Measurements from ENCODE around the gene ADISSP. TPM values are rescaled to one million over a fixed set of nuclear protein-coding genes. Genes with fewer than 3 reads are reported as not detected.

Gene ADISSP
- polyA plus RNA-seq, 1 experiment: 34.3 TPM

- H3K36me3 ChIP-seq (ENCODE audit: control insufficient read depth, insufficient read depth, low read length): no peaks in the 10 kb centered on the region
- no peaks in the 10 kb centered on the region for H3K27me3 ChIP-seq (ENCODE audit: control insufficient read depth, insufficient read depth, low read length)
- ChIA-PET POLR2A (no interaction called here), CTCF (interaction anchor here (0.5 to 2.1 kb wide), 9 partner anchors 12 to 186 kb away, joined by 3 to 6 read pairs (median 3); partner anchors contain the start of genes AP5S1 and CENPB)
- TF ChIP-seq, protein P1, sequence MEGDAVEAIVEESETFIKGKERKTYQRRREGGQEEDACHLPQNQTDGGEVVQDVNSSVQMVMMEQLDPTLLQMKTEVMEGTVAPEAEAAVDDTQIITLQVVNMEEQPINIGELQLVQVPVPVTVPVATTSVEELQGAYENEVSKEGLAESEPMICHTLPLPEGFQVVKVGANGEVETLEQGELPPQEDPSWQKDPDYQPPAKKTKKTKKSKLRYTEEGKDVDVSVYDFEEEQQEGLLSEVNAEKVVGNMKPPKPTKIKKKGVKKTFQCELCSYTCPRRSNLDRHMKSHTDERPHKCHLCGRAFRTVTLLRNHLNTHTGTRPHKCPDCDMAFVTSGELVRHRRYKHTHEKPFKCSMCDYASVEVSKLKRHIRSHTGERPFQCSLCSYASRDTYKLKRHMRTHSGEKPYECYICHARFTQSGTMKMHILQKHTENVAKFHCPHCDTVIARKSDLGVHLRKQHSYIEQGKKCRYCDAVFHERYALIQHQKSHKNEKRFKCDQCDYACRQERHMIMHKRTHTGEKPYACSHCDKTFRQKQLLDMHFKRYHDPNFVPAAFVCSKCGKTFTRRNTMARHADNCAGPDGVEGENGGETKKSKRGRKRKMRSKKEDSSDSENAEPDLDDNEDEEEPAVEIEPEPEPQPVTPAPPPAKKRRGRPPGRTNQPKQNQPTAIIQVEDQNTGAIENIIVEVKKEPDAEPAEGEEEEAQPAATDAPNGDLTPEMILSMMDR (IDR thresholded peaks at IDR 0.05; ENCODE audit: insufficient read depth, low read depth, low read length): no peak
- no peak for DNase-seq (ENCODE audit: low read depth)
- no peak overlapping the region for H3K4me3 ChIP-seq (ENCODE audit: low read depth, low read length)
These were observed 18.4 kb downstream of the ADISSP start for GRCh38 chr20:3749087-3749688.

DNA sequence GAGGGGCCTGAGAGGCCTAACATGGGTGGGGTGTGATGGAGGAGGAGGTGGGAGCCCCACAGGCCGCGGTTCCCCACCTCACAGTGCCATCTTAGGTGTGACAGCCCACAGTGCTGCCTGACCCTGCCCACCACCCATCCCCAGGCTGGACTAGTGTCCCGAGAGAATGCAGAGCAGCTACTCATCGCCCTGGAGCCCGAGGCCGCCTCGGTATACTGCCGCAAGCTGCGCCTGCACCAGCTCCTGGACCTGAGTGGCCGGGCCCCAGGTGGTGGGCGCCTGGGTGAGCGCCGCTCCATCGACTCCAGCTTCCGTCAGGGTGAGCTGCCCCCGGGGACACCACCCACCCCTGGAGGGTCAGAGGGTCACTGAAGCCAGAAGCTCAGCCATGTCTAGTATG, 19.5 kb downstream of the ADISSP start:
- TF ChIP-seq, protein P1 (IDR thresholded peaks at IDR 0.05; ENCODE audit: insufficient read depth, low read depth, low read length): no peak
- no peak for DNase-seq (ENCODE audit: low read depth)
- Histone ChIP-seq H3K27me3 (ENCODE audit: control insufficient read depth, insufficient read depth, low read length) (0 out of 2 replicates have a peak, but pooled peaks cover 2% of the 10 kb centered on the region), H3K36me3 (ENCODE audit: control insufficient read depth, insufficient read depth, low read length) (no peaks in the 10 kb centered on the region), H3K4me3 (ENCODE audit: low read depth, low read length) (no peak overlapping the region)
- ChIA-PET POLR2A (no interaction called here), CTCF (interaction anchor here (1.2 to 2.1 kb wide), 5 partner anchors 12 to 185 kb away, joined by 3 to 6 read pairs (median 4); no protein-coding TSS in a partner anchor)

DNA sequence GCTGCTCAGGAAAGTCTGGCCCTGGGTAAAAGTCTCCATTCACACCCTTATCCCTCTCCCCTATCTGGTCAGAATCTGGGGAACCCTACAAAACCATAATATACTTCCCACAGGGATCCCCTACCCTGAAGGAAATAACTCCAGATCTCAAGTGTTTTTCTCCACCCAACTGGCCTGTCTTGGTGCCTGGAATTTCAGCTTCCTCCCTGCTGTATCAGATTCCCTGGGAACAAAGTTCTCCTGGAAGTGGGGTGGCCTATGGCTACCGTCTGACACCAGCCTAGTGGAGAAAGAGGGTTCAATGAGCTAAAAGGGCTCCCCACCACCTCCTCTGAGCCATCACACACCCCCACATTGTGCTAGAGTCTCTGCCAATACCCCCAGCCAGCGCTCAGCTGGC, 20.1 kb downstream of the ADISSP start:
- Histone ChIP-seq H3K4me3 (ENCODE audit: low read depth, low read length) (no peak overlapping the region), H3K36me3 (ENCODE audit: control insufficient read depth, insufficient read depth, low read length) (no peaks in the 10 kb centered on the region), H3K27me3 (ENCODE audit: control insufficient read depth, insufficient read depth, low read length) (0 out of 2 replicates have a peak, but pooled peaks cover 2% of the 10 kb centered on the region)
- ChIA-PET POLR2A (interaction anchor here (0.6 kb wide), 1 partner anchor 134 kb away, joined by 3 read pairs; no protein-coding TSS in a partner anchor), CTCF (interaction anchor here (1.3 to 1.4 kb wide), 2 partner anchors 16 to 71 kb away, joined by 3 to 5 read pairs; no protein-coding TSS in a partner anchor)
- TF ChIP-seq, protein P1 (IDR thresholded peaks at IDR 0.05; ENCODE audit: insufficient read depth, low read depth, low read length): no peak
- DNase-seq (ENCODE audit: low read depth): no peak

DNA sequence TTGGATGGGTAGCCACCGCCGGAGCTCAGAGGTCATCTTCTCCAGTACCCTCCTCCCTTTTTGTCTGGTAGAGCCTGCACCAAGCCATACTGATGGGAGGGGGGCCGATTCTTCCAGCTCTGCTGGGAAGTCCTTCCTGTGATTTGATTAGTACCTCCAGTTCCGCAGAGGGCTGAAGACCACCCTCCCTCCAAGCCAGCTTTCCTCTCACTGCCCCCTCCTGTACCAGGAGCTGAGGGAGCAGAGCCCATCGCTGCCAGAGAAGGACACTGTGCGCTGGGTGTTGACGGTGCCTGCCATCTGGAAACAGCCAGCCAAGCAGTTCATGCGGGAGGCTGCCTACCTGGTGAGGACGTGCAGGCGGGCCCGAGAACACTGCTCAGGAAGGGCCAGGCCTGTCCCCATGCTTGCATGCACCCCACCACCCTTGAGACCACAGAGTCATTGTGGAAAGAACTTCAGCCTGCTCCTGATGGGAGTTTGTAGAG, 21.8 kb downstream of the ADISSP start:
- TF ChIP-seq, protein P1 (IDR thresholded peaks at IDR 0.05; ENCODE audit: insufficient read depth, low read depth, low read length): no peak
- DNase-seq (ENCODE audit: low read depth): no peak
- H3K36me3 ChIP-seq (ENCODE audit: control insufficient read depth, insufficient read depth, low read length): no peaks in the 10 kb centered on the region
- H3K4me3 ChIP-seq (ENCODE audit: low read depth, low read length): no peak overlapping the region
- H3K27me3 ChIP-seq (ENCODE audit: control insufficient read depth, insufficient read depth, low read length): 0 out of 2 replicates have a peak, but pooled peaks cover 2% of the 10 kb centered on the region
- POLR2A ChIA-PET: no interaction called here
- CTCF ChIA-PET: interaction anchor here (0.6 to 2.9 kb wide), 4 partner anchors 8 to 69 kb away, joined by 3 to 11 read pairs (median 4); no protein-coding TSS in a partner anchor

DNA sequence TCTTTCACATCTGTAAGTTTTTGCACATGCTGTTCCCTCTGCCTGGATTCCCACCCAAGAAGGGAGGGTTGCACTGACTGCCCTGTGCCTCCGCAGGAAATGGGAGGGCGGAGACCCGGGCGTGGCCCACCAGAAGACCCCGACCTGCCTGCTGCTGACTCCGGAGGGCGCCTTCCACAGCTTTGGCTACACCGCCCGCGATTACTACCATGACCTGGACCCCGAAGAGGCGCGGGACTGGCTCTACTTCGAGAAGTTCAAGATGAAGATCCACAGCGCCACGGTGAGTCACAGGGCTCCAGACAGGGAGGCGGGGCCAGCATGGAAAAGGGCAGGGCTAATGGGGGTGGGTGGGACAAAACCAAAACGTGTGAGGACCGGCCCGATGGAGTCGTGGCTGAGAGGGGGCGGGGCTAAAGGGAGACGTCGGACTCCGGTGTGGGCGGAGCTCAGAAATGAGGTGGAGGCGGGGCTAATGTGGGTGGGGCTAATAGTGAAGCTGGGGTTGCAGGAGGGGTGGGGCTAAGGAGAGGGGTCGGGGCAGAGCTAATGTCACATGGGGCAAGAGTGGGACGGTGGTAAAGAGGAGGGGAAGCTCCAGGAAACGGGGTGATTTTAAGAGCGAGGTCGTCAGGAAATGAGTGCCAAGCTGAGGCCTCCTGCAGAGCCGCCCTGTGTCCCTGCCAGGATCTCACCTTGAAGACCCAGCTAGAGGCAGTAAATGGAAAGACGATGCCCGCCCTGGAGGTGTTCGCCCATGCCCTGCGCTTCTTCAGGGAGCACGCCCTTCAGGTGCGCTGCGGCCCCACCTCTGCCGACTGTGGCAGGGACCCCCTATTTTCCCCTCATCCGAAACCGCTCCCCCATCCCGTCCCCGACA, 22.5 kb downstream of the ADISSP start:
- CTCF ChIA-PET: interaction anchor here (0.6 to 2.9 kb wide), 5 partner anchors 9 to 68 kb away, joined by 3 to 11 read pairs (median 3); no protein-coding TSS in a partner anchor

More for the DNA sequence above, 22.5 kb downstream of the ADISSP start:
- POLR2A ChIA-PET: no interaction called here
- Histone ChIP-seq H3K36me3 (ENCODE audit: control insufficient read depth, insufficient read depth, low read length) (no peaks in the 10 kb centered on the region), H3K4me3 (ENCODE audit: low read depth, low read length) (no peak overlapping the region), H3K27me3 (ENCODE audit: control insufficient read depth, insufficient read depth, low read length) (0 out of 2 replicates have a peak, but pooled peaks cover 4% of the 10 kb centered on the region)
- DNase-seq (ENCODE audit: low read depth): no peak
- TF ChIP-seq, protein P1 (IDR thresholded peaks at IDR 0.05; ENCODE audit: insufficient read depth, low read depth, low read length): no peak

Measured in BJ (cell line).